Fibroblast of mammary gland (primary cell): ENCODE measurements around the gene APP.
A peak's percentile ranks its signal among the peaks of the same experiment; 100 is the strongest.

Experiments
- DNase-seq: peaks from one replicate; pipeline ENCODE4 v3.0.0-alpha.2; 2010; ENCODE audit warnings: low read depth
- H3K4me3 ChIP-seq: 2 replicates; pipeline ENCODE4 v1.5.1; 2011; ENCODE audit warnings: low read depth, mild to moderate bottlenecking, low read length, moderate library complexity; ENCODE audit not compliant: control insufficient read depth
- CTCF ChIP-seq: conservative IDR thresholded peaks from 2 replicates; pipeline ENCODE4 v1.5.1; 2011; ENCODE audit warnings: low read depth, low read length, inconsistent platforms; ENCODE audit not compliant: control insufficient read depth, insufficient read depth

The APP gene

GRCh38 chr21:26068776-26069175 lies 101.8 kb downstream of the APP start:
- DNase-seq, result no peak
- no peak for TF ChIP-seq CTCF
- H3K4me3 ChIP-seq, result no peak overlapping the region

GRCh38 chr21:26067836-26068594 lies 102.6 kb downstream of the APP start:
- no peak for TF ChIP-seq CTCF
- H3K4me3 ChIP-seq, result no peak overlapping the region

GRCh38 chr21:26064506-26064905 lies 106.1 kb downstream of the APP start:
- no peak overlapping the region for H3K4me3 ChIP-seq
- no peak for DNase-seq
- TF ChIP-seq CTCF, result no peak

More at GRCh38 chr21:26067836-26068594, 102.6 kb downstream of the APP start:
- DNase-seq, result no peak

- TF ChIP-seq CTCF, result no peak
- no peak overlapping the region for H3K4me3 ChIP-seq
- peak; percentile 70 for DNase-seq
Observed at GRCh38 chr21:26061437-26061836, 109.1 kb downstream of the APP start.

- no peak for DNase-seq
- H3K4me3 ChIP-seq, result no peak overlapping the region
- TF ChIP-seq CTCF, result no peak
Observed at GRCh38 chr21:26060335-26061115, 110.0 kb downstream of the APP start.

- TF ChIP-seq CTCF, result no peak
- no peak for DNase-seq
- H3K4me3 ChIP-seq, result no peak overlapping the region
Observed at GRCh38 chr21:26057477-26058170, 112.9 kb downstream of the APP start.
